ENCODE data around the gene CHRNA4. TPM values are rescaled to one million over a fixed set of nuclear protein-coding genes. Genes with fewer than 3 reads are reported as not detected.

The CHRNA4 gene
- total and polyA plus RNA-seq, 2 donors (not counting 3 experiments of a cell fraction or from before 2014, with no cell fraction given), result not detected

- Histone ChIP-seq H3K27me3 (ENCODE audit: control insufficient read depth in 2 of 2, insufficient read depth in 2 of 2, low read length in 2 of 2) (peaks cover 9% of the 10 kb centered on the region in 2 experiments), H3K27ac (ENCODE audit: insufficient read depth, low read depth, low read length) (no peak overlapping the region), H3K36me3 (ENCODE audit: control insufficient read depth in 2 of 2, extremely low read depth in 1 of 2, insufficient read depth in 2 of 2, low read length in 2 of 2) (no peaks in the 10 kb centered on the region), H3K79me2 (ENCODE audit: control insufficient read depth, insufficient read depth, low read length) (no peaks in the 10 kb centered on the region), H3K9me1 (replicated peaks; ENCODE audit: control insufficient read depth, extremely low read depth, insufficient read depth, low read length) (no peaks in the 10 kb centered on the region), H3K4me3 (replicated peaks in 1 of 3; ENCODE audit: insufficient read depth in 1 of 3, low read depth in 1 of 3, low read length in 3 of 3) (no peak overlapping the region), H4K20me1 (replicated peaks; ENCODE audit: control insufficient read depth, extremely low read depth, insufficient read depth, low read length) (no peaks in the 10 kb centered on the region), H2AFZ (ENCODE audit: low read depth, low read length) (no peak overlapping the region), H3K4me1 (ENCODE audit: control insufficient read depth, extremely low read depth, insufficient read depth, low read length) (no peaks in the 10 kb centered on the region), H3K4me2 (ENCODE audit: insufficient read depth, low read length) (no peak overlapping the region), H3K9ac (replicated peaks; ENCODE audit: extremely low read depth, insufficient read depth, low read length) (no peak overlapping the region), H3K9me3 (replicated peaks; ENCODE audit: control insufficient read depth, insufficient read depth, low read length) (no peaks in the 10 kb centered on the region)
- dilution Hi-C loops (cut with MboI; ENCODE audit: extremely low pct_ligation_motif_present, low sequenced_read_pairs), result no loop called here
- no peak for DNase-seq (ENCODE audit: low read depth, low spot score)
- CTCF ChIA-PET, result no interaction called here
- FAIRE-seq, result no peak
- no peak for TF ChIP-seq FOS (IDR thresholded peaks at IDR 0.05; ENCODE audit: borderline replicate concordance, insufficient read depth, low read length)
- no peak for TF ChIP-seq POLR2A (IDR thresholded peaks at IDR 0.05; ENCODE audit: low read depth, low read length)
- no peak for TF ChIP-seq MYC (IDR thresholded peaks at IDR 0.05; ENCODE audit: low read depth, low read length)
- no peak for TF ChIP-seq GATA2 (IDR thresholded peaks at IDR 0.05; ENCODE audit: insufficient read depth, insufficient read length, low read depth, low read length)
- TF ChIP-seq EZH2 (IDR thresholded peaks at IDR 0.05; ENCODE audit: borderline replicate concordance, low read depth, low read length, severe bottlenecking), result no peak
- no peak for TF ChIP-seq JUN (IDR thresholded peaks at IDR 0.05; ENCODE audit: borderline replicate concordance, insufficient read depth, insufficient read length, low read depth)
- no peak for TF ChIP-seq POLR2AphosphoS5 (IDR thresholded peaks at IDR 0.05; ENCODE audit: insufficient read depth, low read depth, low read length)
- no peak for TF ChIP-seq MAX (IDR thresholded peaks at IDR 0.05; ENCODE audit: insufficient read depth, insufficient read length)
- TF ChIP-seq CTCF (IDR thresholded peaks at IDR 0.05; ENCODE audit: extremely low read depth in 1 of 2, insufficient read depth in 1 of 2, low read depth in 1 of 2, low read length in 2 of 2), result no peak
- POLR2A ChIA-PET, result no interaction called here
- BruUV-seq (replicated peaks), result no TSS peak
- intact Hi-C loops (cut with micrococcal nuclease), result no loop called here
These were observed 3.9 kb downstream of the CHRNA4 start for GRCh38 chr20:63356931-63357879.

All from endothelial cell of umbilical vein (primary cell).